ENCODE measurements around the gene GPRASP3.
"Not testable (repeated sequence)": the region's sequence is repeated elsewhere in the genome, so short reads cannot be mapped to it uniquely, and the experiment has no call there.

GPRASP3 gene

GRCh38 chrX:102720237-102721168 lies at the start of gene GPRASP3:
TSS of gene GPRASP3 (plus strand) at chrX:102720743. CDS start at chrX:102748996, 28,253 bp downstream.
- peak within 1 kb of the TSS; percentile 26; the same call in 1 of the 2 replicates for H3K4me3 ChIP-seq (ENCODE audit: low read length)
- TF ChIP-seq ZNF274 (IDR thresholded peaks at IDR 0.05; ENCODE audit: low read depth, low read length) = no peak

- no peak overlapping the region for H3K4me3 ChIP-seq (ENCODE audit: low read length)
- no peak for TF ChIP-seq ZNF274 (IDR thresholded peaks at IDR 0.05; ENCODE audit: low read depth, low read length)
Observed at GRCh38 chrX:102672856-102673255, 47.7 kb upstream of the GPRASP3 start.

GRCh38 chrX:102677479-102677878 lies 43.1 kb upstream of the GPRASP3 start:
- H3K4me3 ChIP-seq (ENCODE audit: low read length) = not testable (repeated sequence)

- TF ChIP-seq ZNF274 (IDR thresholded peaks at IDR 0.05; ENCODE audit: low read depth, low read length) = no peak
- H3K4me3 ChIP-seq (ENCODE audit: low read length) = no peak overlapping the region
Observed at GRCh38 chrX:102684772-102685520, 35.6 kb upstream of the GPRASP3 start.

- TF ChIP-seq ZNF274 (IDR thresholded peaks at IDR 0.05; ENCODE audit: low read depth, low read length) = no peak
Observed at GRCh38 chrX:102694749-102695148, 25.8 kb upstream of the GPRASP3 start.

GRCh38 chrX:102696306-102696705 lies 24.2 kb upstream of the GPRASP3 start:
- H3K4me3 ChIP-seq (ENCODE audit: low read length) = no peak overlapping the region
- no peak for TF ChIP-seq ZNF274 (IDR thresholded peaks at IDR 0.05; ENCODE audit: low read depth, low read length)

More at GRCh38 chrX:102694749-102695148, 25.8 kb upstream of the GPRASP3 start:
- H3K4me3 ChIP-seq (ENCODE audit: low read length) = no peak overlapping the region

- no peak overlapping the region for H3K4me3 ChIP-seq (ENCODE audit: low read length)
- no peak for TF ChIP-seq ZNF274 (IDR thresholded peaks at IDR 0.05; ENCODE audit: low read depth, low read length)
Observed at GRCh38 chrX:102697494-102697893, 23.0 kb upstream of the GPRASP3 start.

- TF ChIP-seq ZNF274 (IDR thresholded peaks at IDR 0.05; ENCODE audit: low read depth, low read length) = no peak
- H3K4me3 ChIP-seq (ENCODE audit: low read length) = no peak overlapping the region
Observed at GRCh38 chrX:102708900-102709299, 11.6 kb upstream of the GPRASP3 start.

GRCh38 chrX:102711872-102712215 lies 8.7 kb upstream of the GPRASP3 start:
- H3K4me3 ChIP-seq (ENCODE audit: low read length) = no peak overlapping the region

GRCh38 chrX:102712216-102712966 lies 8.2 kb upstream of the GPRASP3 start, which contains the start of gene GPRASP2:
TSS of gene GPRASP2 (plus strand) at chrX:102712448. CDS start at chrX:102714870, 2,422 bp downstream.
- peak within 1 kb of the TSS; percentile 39; the same call in 1 of the 2 replicates for H3K4me3 ChIP-seq (ENCODE audit: low read length)
- TF ChIP-seq ZNF274 (IDR thresholded peaks at IDR 0.05; ENCODE audit: low read depth, low read length) = no peak

More at GRCh38 chrX:102711872-102712215, 8.7 kb upstream of the GPRASP3 start:
- TF ChIP-seq ZNF274 (IDR thresholded peaks at IDR 0.05; ENCODE audit: low read depth, low read length) = no peak

- no peak for TF ChIP-seq ZNF274 (IDR thresholded peaks at IDR 0.05; ENCODE audit: low read depth, low read length)
- H3K4me3 ChIP-seq (ENCODE audit: low read length) = peak overlapping the region; percentile 39; the same call in 1 of the 2 replicates
Observed at GRCh38 chrX:102712981-102713625, 7.4 kb upstream of the GPRASP3 start.

- no peak overlapping the region for H3K4me3 ChIP-seq (ENCODE audit: low read length)
- no peak for TF ChIP-seq ZNF274 (IDR thresholded peaks at IDR 0.05; ENCODE audit: low read depth, low read length)
Observed at GRCh38 chrX:102714994-102715393, 5.5 kb upstream of the GPRASP3 start.

- no peak for TF ChIP-seq ZNF274 (IDR thresholded peaks at IDR 0.05; ENCODE audit: low read depth, low read length)
- H3K4me3 ChIP-seq (ENCODE audit: low read length) = no peak overlapping the region
Observed at GRCh38 chrX:102715967-102716366, 4.6 kb upstream of the GPRASP3 start.

GRCh38 chrX:102721169-102721506 lies 595 bp downstream of the GPRASP3 start:
- not testable (repeated sequence) for H3K4me3 ChIP-seq (ENCODE audit: low read length)
